Left ventricle myocardium inferior (tissue), 1 donor: Measurements from ENCODE around the gene BTN1A1. TPM values are rescaled to one million over a fixed set of nuclear protein-coding genes. Genes with fewer than 3 reads are reported as not detected.

ENCODE experiments used
- DNase-seq: peaks from one replicate; pipeline ENCODE4 v3.0.0-alpha.2; 2020
- H3K27ac ChIP-seq: fragments of 200-600 bp; replicated peaks from 2 replicates; pipeline ENCODE4 v1.8.0; 2021
- H3K27me3 ChIP-seq: fragments of 200-600 bp; 2 replicates; pipeline ENCODE4 v1.8.0; 2021; ENCODE audit warnings: low read depth
- H3K36me3 ChIP-seq: fragments of 200-600 bp; 2 replicates; pipeline ENCODE4 v1.8.0; 2021
- H3K4me1 ChIP-seq: fragments of 200-600 bp; 2 replicates; pipeline ENCODE4 v1.8.0; 2021
- H3K4me3 ChIP-seq: fragments of 200-600 bp; 2 replicates; pipeline ENCODE4 v1.8.0; 2021; ENCODE audit warnings: mild to moderate bottlenecking, moderate library complexity
- H3K9me3 ChIP-seq: fragments of 200-600 bp; replicated peaks from 2 replicates; pipeline ENCODE4 v1.8.0; 2021
- intact Hi-C: fragments of 100-400 bp; cut with micrococcal nuclease; formaldehyde crosslinking; loops from one replicate; pipeline ENCODE4 v1.11.0; 2022
- long read RNA-seq: library from polyadenylated mRNA; unstranded; transcript quantifications from one replicate; pipeline ENCODE4 v2.0.0, GENCODE V29; 2021
- total RNA-seq: library from RNA; stranded (reverse); fragmentation: NEBNext Ultra II Directional; extraction: Animal tissue kit (Norgen Biotek cat#: 25700); gene quantifications from one replicate; pipeline ENCODE4 v1.2.1, GENCODE V29; 2021
- TF ChIP-seq, protein P1 (sequence below): fragments of 200-600 bp; IDR thresholded peaks from 2 replicates; pipeline ENCODE4 v1.8.0; 2021; ENCODE audit warnings: antibody characterized with exemption, mild to moderate bottlenecking, borderline replicate concordance
- donor health status: DM: no; HTN: yes; CAD: no; lungs with severe emphysema.

BTN1A1 gene, protein sequence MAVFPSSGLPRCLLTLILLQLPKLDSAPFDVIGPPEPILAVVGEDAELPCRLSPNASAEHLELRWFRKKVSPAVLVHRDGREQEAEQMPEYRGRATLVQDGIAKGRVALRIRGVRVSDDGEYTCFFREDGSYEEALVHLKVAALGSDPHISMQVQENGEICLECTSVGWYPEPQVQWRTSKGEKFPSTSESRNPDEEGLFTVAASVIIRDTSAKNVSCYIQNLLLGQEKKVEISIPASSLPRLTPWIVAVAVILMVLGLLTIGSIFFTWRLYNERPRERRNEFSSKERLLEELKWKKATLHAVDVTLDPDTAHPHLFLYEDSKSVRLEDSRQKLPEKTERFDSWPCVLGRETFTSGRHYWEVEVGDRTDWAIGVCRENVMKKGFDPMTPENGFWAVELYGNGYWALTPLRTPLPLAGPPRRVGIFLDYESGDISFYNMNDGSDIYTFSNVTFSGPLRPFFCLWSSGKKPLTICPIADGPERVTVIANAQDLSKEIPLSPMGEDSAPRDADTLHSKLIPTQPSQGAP
- not detected for total RNA-seq
- long read RNA-seq, result 0 reads

DNA sequence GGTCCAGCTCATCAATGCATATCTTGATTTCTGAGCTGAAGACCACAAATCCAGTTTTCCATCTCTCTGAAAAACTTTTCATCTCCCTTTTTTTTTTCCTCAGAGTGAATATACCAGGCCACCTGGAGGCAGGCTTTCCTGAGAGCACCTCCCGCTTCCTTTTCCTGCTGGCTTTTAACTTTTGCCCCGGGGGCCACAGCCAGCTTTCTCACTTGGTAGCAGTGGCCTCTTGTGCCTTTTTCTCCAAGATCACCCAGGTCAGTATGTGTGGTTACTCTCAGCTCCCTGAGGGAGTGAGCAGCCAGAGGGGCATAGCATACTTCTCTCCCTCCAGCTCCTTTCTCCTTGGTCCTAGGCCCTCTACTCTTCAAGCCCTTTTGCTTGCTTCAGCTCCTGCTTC, at the start of gene BTN1A1:
TSS of gene BTN1A1 (plus strand) at position 202 of the 400 bp plus-strand sequence. CDS start 984 bp downstream, outside the sequence.
- Histone ChIP-seq H3K27ac (no peak within 1 kb of the TSS), H3K36me3 (no peaks in the 10 kb centered on the region), H3K9me3 (no peaks in the 10 kb centered on the region), H3K4me3 (no peak within 1 kb of the TSS), H3K27me3 (peaks cover 53% of the 10 kb centered on the region), H3K4me1 (peaks cover 12% of the 10 kb centered on the region)
- intact Hi-C loops, result no loop called here
- DNase-seq, result no peak
- TF ChIP-seq, protein P1, sequence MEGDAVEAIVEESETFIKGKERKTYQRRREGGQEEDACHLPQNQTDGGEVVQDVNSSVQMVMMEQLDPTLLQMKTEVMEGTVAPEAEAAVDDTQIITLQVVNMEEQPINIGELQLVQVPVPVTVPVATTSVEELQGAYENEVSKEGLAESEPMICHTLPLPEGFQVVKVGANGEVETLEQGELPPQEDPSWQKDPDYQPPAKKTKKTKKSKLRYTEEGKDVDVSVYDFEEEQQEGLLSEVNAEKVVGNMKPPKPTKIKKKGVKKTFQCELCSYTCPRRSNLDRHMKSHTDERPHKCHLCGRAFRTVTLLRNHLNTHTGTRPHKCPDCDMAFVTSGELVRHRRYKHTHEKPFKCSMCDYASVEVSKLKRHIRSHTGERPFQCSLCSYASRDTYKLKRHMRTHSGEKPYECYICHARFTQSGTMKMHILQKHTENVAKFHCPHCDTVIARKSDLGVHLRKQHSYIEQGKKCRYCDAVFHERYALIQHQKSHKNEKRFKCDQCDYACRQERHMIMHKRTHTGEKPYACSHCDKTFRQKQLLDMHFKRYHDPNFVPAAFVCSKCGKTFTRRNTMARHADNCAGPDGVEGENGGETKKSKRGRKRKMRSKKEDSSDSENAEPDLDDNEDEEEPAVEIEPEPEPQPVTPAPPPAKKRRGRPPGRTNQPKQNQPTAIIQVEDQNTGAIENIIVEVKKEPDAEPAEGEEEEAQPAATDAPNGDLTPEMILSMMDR, result no peak

DNA sequence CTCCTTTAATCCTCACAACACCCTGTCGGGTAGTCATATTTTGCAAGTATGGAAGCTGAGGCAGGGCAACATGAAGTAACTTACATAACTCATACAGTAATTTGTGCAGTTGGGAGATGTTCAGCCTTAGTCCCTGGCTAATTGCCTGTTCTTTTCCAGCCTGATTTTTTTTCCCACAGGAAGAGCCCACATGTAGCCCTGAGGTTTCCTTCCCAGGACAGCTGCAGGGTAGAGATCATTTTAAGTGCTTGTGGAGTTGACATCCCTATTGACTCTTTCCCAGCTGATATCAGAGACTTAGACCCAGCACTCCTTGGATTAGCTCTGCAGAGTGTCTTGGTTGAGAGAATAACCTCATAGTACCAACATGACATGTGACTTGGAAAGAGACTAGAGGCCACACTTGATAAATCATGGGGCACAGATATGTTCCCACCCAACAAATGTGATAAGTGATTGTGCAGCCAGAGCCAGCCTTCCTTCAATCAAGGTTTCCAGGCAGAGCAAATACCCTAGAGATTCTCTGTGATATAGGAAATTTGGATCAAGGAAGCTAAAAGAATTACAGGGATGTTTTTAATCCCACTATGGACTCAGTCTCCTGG, 47.4 kb upstream of the BTN1A1 start:
- TF ChIP-seq, protein P1, result no peak
- H3K27ac ChIP-seq, result no peak overlapping the region
- H3K36me3 ChIP-seq, result peaks cover 12% of the 10 kb centered on the region
- H3K9me3 ChIP-seq, result no peaks in the 10 kb centered on the region
- intact Hi-C loops, result no loop called here
- no peaks in the 10 kb centered on the region for H3K27me3 ChIP-seq
- H3K4me1 ChIP-seq, result peaks cover 20% of the 10 kb centered on the region
- no peak for DNase-seq
- H3K4me3 ChIP-seq, result no peak overlapping the region

DNA sequence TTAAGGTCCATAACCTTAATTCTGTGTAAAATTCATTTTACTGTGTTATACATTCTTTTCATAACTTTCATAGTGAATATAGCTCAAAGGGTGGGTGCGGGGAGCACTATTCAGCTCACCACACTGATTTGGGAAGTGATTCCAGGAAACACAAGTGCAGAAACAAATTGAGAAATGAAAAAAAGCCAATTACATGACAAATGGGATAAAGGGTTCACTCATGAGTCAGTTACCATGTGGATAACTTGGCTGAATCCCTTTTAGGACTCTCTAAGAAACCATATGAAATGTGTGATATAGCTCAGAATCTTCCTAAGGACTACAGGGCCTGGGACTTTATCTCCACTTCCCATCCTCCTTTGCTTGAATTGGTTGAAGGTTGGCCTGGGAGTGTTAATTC, 45.5 kb upstream of the BTN1A1 start:
- DNase-seq, result no peak
- intact Hi-C loops, result no loop called here
- TF ChIP-seq, protein P1, result no peak

DNA sequence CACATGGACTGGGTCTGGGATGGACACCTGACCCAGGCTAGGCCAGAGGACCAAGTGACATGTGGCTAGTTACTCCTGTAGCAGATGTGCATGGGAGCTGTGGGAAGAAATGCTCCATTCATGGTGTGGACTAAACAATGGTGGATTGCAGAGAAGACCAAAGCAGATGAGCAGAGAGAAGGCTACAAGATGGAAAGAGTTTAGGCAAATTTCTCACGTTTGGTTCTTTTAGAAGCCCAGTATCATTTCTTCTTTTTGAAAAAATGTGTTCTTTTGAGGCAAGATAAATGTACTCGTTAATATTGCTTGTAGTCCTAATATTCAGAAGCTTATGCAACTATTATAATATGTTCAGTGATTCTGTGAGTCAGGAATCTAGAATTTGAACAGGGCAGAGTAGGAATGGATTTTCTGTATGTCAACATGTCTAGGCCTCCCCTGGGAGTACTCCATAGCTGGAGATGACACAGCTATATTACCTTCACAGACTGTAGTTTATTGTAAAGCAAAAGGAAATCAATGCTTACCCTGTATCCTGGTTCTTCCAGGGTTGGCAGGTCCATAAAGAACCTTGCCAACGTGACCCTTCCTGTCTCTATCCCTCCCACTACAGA, 44.6 kb upstream of the BTN1A1 start:
- Histone ChIP-seq H3K9me3 (no peaks in the 10 kb centered on the region), H3K27ac (no peak overlapping the region), H3K4me3 (no peak overlapping the region), H3K27me3 (no peaks in the 10 kb centered on the region), H3K36me3 (peaks cover 14% of the 10 kb centered on the region), H3K4me1 (peaks cover 46% of the 10 kb centered on the region)
- no peak for DNase-seq
- intact Hi-C loops, result no loop called here
- TF ChIP-seq, protein P1, result no peak

More for the DNA sequence above, 45.5 kb upstream of the BTN1A1 start:
- no peak overlapping the region for H3K4me3 ChIP-seq
- H3K36me3 ChIP-seq, result peaks cover 7% of the 10 kb centered on the region
- H3K4me1 ChIP-seq, result peaks cover 37% of the 10 kb centered on the region
- no peaks in the 10 kb centered on the region for H3K9me3 ChIP-seq
- H3K27ac ChIP-seq, result no peak overlapping the region
- H3K27me3 ChIP-seq, result no peaks in the 10 kb centered on the region

DNA sequence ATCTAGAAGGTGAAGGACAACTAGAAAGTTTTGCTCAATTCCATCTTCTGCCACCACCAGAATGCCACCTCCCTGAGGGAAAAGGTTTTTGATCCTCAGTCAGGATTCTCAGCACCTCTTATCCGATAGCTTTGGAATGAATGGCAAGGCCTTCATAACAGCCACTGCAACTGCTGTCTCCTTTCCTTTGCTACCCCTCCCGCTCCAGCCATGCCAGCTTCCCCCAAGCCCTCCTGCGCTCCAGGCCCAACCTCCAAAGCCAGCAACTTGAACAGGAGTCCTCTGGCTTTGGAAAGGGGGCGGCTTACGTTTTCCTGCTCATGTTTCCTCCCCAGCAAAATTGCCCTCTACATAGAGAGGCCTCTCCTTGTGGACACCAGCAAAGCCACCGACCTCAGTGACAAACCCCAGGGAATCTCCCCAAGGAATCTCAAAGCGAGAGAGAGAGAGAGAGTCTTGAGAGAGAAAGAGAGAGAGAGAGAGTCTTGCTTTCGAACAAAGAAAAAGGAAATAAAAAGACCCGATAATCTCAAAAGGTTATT, 42.8 kb upstream of the BTN1A1 start:
- intact Hi-C loops, result no loop called here
- peak; percentile 16 for DNase-seq

More for the DNA sequence above, 42.8 kb upstream of the BTN1A1 start:
- H3K27me3 ChIP-seq, result no peaks in the 10 kb centered on the region
- no peaks in the 10 kb centered on the region for H3K9me3 ChIP-seq
- TF ChIP-seq, protein P1, result no peak
- H3K4me3 ChIP-seq, result peak overlapping the region; percentile 93
- peak overlapping the region; percentile 96 for H3K27ac ChIP-seq
- H3K36me3 ChIP-seq, result peaks cover 33% of the 10 kb centered on the region
- H3K4me1 ChIP-seq, result peaks cover 60% of the 10 kb centered on the region
